HG03460 (cell line): ENCODE data around the gene DARS1.
"Not testable (repeated sequence)": the region's sequence is repeated elsewhere in the genome, so short reads cannot be mapped to it uniquely, and the experiment has no call there.

ENCODE experiments used
- ATAC-seq: cut with Tn5 transposase; IDR thresholded peaks from one replicate; pipeline ENCODE4 v1.9.1; 2021; ENCODE audit not compliant: unreplicated experiment

Gene DARS1

DNA sequence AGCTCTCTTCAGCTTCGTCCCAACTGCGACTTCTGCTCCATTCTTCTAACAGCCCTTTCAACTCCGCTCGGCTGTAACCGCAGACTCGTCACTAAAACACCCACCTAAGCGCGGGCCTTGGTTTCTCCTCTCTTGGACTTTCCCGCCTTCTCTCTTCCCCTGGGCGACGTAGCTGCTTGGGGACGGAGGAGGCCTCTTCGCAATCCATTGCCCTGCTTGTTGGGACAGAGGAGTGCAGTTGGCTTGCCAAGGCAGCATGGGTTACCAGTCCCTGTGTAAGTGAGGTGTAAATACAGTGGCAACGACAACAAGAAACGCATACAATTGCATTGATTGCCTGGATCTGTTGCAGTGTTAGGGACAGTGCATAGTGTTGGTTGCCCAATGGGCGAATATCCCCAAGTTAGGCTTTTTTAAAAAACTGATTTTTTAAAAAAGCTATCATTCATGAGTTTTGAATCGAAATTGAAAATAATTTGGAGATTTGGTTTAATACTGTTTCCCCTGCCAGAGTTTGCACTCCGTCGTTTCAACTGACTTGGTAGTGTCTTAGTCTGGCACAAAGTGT lies 484 bp upstream of the DARS1 start:
- ATAC-seq, result peak; percentile 43

DNA sequence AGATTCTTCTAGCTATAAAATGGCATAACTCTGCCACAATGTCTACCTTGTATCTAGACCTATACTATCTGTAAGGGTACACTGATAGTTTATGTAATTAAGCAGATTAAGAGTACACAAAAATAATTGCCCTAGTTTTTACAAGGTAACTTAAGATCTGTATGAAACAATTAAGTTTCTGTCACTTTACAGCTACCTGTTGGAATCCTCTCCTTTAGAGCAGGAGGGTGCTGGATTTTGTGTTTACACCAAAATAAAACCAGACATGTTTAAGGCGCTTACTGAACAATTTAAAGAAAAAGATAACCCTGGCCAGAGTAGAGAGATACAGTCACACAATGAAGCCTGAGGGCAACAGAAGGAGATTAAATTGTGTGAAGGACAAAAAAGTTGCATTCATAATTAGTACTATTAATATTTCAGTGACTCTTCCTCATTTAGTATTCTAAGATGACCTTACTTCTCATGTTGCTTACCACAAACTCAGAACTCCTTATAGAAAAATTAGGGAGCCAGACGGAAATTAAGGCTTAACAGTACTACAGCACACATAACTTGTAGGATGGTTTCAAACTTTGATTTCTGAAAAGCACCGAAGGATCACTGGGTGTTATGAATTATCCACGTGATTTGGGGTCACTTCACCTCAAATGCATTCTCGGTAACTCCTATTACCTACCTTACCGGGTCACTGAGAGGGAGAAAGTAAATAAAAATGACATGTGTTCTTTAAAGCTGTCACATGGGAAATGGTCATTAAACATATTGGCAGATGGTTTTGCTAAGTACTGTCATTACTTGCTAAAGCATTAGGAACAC lies 1.0 kb downstream of the DARS1 start:
- peak; percentile 33 for ATAC-seq

DNA sequence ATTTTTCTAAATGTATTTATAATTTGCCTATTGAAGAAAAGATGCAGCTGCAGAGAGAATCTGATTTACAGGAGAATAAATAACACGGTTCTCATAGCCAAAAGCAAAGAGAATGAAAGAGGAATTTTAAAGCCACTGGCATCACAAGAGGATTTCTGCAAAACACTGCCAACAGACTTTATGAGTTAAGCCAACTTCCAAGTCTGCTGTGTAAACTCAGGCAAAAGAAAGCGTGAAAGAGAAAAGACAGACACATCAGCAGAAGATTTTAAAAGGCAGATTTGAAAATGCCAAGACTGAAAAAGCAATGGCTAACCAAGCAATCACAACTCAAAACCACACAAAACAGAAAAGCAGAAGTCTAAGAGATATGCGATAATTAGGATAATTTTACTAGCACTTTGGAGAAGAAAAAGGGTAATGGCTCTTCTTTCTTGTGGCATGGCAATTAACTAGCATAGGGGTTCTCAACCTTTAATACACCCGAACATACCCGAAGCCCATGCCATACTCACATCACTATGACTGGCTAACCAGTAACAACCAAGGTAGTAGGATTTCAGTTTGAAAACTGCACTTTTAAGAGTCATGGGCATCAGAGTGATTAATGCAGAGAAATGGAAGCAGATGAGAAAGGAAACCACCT lies 4.9 kb downstream of the DARS1 start:
- ATAC-seq, result no peak

DNA sequence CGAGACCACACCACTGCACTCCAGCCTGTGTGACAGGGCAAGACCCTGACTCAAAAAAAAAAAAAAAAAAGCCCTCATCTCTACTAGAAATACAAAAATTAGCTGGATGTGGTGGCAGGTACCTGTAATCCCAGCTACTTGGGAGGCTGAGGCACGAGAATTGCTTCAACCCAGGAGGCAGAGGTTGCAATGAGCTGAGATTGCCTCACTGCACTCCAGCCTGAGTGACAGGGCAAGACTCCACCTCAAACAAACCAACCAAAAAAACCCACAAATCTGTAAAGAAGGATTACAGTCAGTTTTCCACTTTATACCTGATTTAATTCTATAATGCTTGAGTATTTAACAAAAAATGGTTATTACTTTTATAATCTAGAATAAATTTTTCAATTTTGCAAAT lies 9.7 kb downstream of the DARS1 start:
- ATAC-seq, result no peak

DNA sequence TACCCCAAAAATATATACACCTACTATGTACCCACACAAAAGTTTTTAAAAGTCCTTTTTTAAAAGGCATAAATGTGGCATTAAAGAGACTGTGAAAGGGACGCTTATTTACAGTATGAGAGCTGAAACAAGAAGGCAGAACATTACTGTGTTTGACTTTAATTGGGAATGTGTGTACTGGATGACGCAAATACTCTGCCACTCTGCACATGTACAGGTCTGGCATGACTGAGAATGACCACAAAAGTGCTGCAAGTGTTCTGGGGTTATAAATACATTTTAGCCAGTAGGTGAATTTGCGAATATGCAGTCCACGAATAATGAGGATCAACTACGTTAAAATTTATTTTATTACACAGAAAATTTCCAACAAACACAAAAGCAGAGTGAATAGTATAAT lies 11.4 kb downstream of the DARS1 start:
- ATAC-seq, result no peak

DNA sequence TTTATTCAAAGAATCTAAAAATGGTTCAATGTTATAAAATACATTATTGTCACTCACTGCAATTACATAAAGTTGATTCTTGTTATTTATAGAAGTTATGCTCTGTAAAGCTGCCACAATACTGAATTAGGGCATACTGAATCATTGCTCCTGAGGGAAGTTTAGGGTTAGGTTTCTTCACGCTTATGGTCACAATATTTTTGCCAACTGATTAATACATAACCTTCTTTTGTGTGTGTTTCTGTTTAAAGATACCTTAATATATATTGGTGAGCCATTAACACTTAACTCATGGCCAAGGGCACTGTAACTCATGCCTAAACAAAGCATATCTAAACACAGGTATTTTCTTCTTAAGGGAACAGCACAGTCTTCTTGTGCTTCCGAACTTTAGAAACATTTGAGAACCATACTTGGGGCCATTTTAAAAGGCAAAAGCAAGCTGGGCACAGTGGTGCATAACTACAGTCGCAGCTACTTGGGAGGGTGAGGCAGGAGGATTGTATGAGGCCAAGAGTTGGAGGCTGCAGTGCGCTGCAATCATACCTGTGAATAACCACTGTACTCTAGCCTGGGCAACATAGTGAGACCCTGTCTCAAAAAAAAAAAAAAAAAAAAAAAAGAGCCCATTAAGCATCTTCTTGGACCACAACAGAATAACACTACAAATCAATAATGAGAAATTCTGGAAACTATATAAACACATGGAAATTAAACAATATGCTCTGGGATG lies 15.6 kb downstream of the DARS1 start:
- no peak for ATAC-seq

DNA sequence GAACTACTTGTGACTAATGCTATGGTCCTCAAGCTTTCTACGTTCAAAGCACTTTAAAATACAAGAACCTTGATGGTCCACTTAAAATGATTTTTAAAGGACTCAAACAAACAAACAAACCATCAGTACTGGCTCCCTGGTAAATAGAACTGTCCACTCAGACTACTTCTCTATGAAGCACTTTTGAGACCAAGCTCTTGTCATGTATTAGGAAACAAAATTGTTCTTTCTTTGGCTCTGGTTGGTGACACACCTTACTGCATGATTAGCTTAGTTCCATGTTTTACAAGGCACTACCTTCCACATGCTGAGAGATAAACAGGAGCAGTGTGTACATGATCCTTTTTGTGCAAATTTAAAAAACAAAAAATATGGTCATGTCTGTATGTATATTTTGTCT lies 19.7 kb downstream of the DARS1 start:
- no peak for ATAC-seq

DNA sequence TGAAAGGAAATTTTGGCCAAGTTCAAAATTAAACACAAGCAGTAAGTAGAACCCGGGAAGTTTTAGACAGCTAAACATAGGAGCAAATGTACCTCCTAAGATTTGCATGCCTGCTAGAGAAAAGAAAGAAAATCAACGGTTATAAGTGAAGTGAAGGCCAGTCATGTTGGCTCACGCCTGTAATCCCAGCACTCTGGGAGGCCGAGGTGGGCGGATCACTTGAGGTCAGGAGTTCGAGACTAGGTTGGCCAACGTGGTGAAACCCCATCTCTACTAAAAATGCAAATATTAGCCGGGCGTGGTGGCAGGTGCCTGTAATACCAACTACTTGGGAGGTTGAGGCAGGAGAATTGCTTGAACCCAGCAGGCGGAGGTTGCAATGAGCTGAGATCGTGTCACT lies 21.0 kb downstream of the DARS1 start:
- not testable (repeated sequence) for ATAC-seq

DNA sequence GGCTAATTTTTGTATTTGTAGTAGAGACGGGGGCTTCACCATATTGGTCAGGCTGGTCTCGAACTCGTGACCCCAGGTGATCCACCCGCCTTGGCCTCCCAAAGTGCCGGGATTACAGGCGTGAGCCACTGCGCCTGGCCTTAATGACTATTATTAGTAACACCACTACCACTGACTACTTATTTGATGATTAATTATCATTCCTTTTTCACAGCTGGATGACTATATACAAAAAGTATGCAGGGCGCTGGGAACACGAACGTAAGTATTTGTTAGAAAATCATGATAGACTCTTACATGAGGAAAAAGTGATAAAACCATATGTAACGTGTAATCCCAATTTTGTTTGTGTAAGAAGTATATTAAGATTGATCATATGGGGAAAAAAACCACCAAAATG lies 21.6 kb downstream of the DARS1 start:
- ATAC-seq, result no peak

DNA sequence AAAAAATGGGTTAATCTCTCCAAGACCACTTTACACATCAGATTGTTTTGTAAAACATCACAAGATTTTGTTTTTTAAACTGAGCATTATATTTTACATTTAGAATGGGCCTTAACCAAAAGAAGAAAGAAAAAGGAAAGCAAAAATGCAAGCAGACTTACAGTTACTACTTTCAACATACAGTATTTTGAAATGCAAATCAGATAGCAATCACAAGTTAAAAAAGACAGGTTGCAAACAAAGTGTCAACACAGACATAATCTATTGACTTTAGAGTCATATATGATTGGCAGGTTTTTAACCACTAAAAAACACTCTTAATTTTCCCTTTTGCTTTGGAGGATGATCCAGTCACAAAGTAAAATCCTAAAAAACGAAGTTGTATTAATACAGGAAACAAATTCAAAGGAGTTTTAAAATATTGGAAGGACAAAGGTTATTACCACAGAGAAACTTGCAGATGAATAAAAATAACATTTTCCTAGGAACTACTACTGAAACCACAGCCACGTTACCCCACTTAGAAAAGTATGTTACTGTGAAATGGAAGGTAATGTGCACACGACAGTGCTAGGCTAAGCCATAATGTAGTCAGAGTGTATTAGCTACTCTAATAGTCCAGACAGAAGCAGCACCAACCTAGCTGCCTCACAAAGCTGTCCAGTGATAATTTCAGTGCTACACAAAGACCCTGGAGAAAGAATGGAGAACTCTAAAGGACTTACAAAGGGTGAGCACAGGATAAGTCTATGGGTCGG lies 22.9 kb downstream of the DARS1 start:
- ATAC-seq, result peak; percentile 51

DNA sequence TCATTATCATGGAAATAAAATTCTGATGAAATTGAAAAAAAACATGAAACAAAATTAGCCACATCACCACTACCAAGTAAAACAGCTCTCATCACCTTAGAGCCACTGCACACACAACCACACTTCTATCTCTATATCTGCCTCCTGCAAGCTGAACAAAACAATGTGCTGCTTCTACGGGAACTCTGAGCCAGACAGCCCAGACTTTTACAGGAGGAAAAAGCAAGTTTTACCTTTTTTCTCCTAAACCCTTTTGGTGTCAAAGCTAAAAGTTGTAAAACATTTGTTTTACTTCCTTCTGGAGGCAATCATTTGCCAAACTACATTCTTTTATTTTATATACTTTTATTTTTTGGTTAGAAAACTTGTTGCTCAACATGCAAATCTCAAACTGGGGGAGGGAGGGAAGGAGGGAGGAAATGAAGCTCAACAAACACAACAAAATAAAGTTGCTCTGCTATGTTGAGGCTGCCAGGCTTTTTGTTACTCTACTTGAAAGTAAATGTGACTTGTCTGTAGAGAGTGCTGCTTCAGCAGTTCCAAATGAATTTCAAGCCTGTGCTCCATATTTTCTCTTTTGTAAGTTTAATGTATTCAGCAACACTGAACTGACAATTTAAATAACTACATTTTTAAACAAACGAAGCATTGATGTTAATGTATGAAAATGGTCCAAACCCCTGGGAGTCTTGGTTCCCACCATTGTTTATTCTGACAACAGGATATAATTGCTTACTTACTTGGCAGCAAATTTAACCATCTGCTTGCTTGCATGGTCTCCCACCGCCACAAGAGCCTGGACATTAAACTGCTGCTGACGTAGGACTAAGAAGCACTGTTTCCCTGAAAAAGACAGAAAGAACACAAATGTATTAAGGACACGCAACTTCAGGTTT lies 24.5 kb downstream of the DARS1 start:
- ATAC-seq, result no peak

DNA sequence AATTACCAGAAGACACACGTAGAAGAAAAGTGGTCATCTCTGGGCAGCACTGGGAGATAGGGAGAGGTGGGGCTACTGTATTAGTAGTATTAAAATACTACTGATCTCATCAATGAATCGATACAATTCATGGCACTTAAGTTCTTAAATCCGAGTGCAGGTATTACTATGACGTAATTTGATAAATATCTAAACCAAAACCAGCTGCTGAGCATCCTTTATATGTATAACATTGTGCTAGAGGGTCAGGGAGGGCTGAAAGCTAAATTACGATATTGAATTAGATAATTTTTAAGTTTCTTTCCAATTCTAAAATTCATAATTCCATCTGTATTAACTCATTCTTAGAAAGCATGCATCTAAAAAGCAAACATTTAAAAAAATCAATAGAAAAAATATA lies 25.3 kb downstream of the DARS1 start:
- no peak for ATAC-seq

DNA sequence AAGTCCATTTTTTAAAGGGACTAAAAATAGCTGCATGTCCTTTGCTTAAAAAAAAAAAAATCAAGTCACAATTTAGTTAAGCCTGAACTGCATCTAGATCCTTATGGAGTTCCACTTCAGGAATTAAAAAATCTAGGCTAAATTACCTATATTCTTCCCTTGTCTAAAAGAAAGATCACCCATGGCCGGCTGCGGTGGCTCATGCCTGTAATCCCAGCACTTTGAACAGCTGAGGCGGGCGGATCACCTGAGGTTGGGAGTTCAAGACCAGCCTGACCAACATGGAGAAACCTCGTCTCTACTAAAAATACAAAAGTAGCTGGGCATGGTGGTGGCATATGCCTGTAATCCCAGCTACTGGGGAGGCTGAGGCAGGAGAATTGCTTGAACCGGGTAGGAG lies 26.5 kb downstream of the DARS1 start:
- not testable (repeated sequence) for ATAC-seq

DNA sequence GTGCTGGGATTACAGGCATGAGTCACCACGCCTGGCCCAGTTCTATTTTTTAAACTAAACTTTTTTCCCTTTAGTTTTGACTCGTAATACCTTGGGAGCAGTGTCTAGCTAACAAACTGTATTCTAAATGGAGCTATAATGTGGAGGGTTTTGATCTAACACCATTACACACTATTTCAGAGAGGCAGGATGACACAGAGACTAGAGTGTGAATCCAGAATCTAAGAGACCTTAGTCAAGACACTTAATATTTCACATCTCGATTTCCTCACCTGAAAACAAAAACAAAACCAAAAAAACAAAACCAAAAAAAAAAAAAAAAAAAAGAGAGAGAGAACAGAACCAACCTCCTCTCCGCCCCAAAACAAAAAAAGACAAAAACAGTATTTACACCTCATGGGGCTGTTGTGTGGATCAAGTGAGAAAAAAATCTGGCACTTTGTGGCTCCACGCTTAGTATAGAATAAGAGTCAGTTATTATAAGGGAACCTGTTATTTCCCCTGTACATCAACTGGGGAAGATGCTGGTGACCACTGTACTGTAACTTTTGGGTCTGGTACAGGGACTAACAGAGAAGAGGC lies 31.3 kb downstream of the DARS1 start:
- ATAC-seq, result no peak

DNA sequence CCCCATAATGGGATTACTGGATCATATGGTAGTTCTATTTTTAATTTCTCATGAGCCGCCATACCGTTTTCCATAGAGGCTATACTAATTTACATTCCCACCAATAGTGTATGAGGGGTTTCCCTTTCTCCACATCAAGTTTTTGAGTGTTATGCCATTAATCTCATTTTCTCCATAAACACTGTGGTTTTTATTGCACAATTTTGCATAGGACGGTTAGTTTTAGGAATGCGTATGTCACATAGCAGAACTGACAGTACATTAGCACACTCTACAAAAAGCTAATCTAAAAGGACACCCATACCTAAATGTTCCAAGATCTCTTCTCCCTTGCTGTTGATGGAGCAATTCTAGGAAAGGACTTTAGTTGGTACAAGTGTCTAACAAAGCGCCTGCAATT lies 32.5 kb downstream of the DARS1 start:
- no peak for ATAC-seq

DNA sequence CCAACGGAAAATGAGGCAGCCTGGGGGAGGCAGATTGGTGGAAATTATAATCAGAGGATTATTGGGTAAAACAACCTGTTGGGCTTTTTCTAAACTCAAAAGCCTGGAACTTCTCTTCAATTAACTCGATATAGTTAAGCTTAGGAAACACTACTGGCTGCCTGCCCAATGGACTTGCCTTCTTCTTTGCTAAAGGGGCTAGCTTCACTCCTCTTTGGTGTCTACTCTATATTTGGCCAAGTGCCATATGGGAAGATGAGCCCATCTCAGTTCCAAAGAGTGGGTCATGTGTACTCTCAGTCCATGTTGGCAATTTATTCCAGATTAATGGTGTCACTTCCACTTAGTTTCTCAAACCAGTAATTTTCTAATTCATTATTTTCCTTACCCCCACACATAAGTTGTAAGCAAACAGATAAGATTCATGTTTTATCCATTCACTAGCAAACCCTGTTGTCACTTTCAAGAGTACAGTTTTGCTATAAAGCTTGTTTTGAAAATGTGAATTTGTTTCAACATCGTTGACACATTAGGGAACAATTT lies 34.3 kb downstream of the DARS1 start:
- no peak for ATAC-seq

DNA sequence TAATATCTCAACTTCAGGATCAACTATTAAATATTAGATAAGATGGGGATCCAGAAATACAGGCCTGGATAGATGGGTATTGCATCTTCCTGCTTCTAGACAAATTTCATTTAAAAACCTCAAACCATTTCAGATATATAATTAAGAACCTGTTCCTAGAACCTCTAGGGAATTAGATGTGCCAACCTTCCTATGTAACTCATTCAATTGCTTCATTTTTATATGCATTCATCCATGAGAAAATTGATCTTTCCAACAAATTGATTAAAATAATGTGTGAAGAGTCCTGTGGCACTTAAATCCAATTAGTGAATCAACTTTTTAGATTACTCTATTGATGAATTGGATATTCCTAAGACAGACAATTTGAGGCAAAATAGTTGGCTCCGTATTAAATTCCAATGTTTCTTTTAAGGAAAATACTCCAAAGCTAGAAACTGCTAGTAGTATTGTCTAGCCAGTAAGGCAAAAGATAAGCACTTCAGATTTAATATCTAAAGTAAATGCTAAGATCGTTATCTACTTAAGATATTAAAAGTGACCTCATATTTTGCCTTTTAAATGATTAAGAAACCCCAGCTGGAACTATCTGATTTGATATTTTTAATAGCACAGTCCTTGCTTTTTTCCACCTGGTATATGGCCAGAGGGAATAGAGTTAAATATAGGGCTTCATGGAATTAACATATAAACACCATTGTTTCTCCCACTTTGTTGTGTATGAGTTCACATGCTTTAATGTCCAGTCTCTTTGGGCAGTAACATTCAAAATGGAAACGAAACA lies 35.8 kb downstream of the DARS1 start:
- no peak for ATAC-seq

DNA sequence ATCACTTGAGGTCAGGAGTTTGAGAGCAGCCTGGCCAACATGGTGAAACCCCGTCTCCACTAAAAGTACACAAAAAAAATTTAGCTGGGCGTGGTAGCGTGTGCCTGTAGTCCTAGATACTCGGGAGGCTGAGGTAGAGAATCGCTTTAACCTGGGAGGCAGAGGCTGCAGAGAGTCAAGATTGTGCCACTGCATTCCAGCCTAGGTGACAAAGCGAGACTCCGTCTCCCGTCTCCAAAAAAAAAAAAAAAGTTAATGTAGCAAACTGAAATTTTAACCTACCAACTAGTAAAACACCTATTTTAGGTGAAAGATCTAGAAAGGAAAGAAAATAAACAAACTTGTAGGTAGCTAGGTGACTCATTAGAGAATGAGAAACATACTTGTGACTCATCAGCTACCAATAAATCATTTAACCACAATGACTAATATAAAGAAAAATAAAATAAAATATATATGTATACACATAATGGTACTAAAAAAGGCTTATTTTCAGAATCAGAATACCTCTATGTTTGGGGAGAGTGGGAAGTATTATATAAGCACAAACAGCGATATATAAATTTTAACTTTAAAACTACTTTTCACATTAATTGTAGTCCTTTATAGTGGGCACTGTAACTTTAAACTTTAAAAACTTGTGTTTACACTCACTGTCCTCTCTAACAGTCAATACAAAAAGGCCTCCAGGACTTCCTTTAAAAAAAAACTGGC lies 36.6 kb downstream of the DARS1 start:
- no peak for ATAC-seq
